ENCODE results near the gene COCH.

Gene COCH

DNA sequence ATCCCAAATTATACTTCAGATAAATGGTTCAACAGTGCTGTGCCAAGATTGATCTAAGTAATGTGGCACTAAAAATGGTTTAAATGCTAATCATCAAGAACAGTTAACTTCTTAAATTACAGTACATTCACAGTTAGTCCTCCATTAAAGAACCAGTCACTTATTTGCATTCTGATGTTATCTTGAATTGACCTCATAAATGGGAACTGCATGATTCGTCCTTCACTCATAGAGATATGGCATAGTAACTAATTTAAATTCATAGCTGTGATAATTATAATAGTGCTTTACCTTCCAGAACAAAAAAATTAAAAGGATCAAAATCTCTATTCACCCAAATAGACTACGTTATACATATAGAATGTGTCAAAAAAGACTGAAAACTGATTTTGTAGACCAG is 61.1 kb downstream of the COCH start:
- Histone ChIP-seq H3K4me3 (ENCODE audit: low read depth, low read length, poor library complexity, severe bottlenecking) (no peak overlapping the region), H4K20me1 (ENCODE audit: insufficient read depth, low read length) (no peaks in the 10 kb centered on the region), H3K4me1 (ENCODE audit: insufficient read depth, low read length, severe bottlenecking) (no peaks in the 10 kb centered on the region), H3K9ac (ENCODE audit: low read length) (no peak overlapping the region), H3K79me2 (ENCODE audit: insufficient read depth, low read length) (no peaks in the 10 kb centered on the region), H3K9me2 (ENCODE audit: low read depth, low read length) (no peaks in the 10 kb centered on the region), H3K9me3 (ENCODE audit: low read length) (no peaks in the 10 kb centered on the region), H3K27me3 (ENCODE audit: insufficient read depth, low read length) (no peaks in the 10 kb centered on the region), H3K4me2 (ENCODE audit: low read length) (no peak overlapping the region), H3K27ac (ENCODE audit: low read depth, low read length, poor library complexity, severe bottlenecking) (no peak overlapping the region), H3K36me3 (ENCODE audit: insufficient read depth, low read length) (peaks cover 75% of the 10 kb centered on the region), H3F3A (ENCODE audit: insufficient read depth, low read length) (no peaks in the 10 kb centered on the region), H2AFZ (ENCODE audit: low read length) (no peak overlapping the region)
- TF ChIP-seq CTCF (IDR thresholded peaks at IDR 0.05; ENCODE audit: low read length) (no peak), EZH2 (IDR thresholded peaks at IDR 0.05; ENCODE audit: borderline replicate concordance, low read length) (no peak)

GRCh38 chr14:30938617-30939016 is 64.3 kb downstream of the COCH start:
- no peaks in the 10 kb centered on the region for H3K4me1 ChIP-seq (ENCODE audit: insufficient read depth, low read length, severe bottlenecking)
- H3K4me2 ChIP-seq (ENCODE audit: low read length): no peak overlapping the region
- no peak overlapping the region for H2AFZ ChIP-seq (ENCODE audit: low read length)
- H3K9ac ChIP-seq (ENCODE audit: low read length): no peak overlapping the region
- no peaks in the 10 kb centered on the region for H3F3A ChIP-seq (ENCODE audit: insufficient read depth, low read length)
- no peaks in the 10 kb centered on the region for H3K79me2 ChIP-seq (ENCODE audit: insufficient read depth, low read length)
- H3K9me2 ChIP-seq (ENCODE audit: low read depth, low read length): no peaks in the 10 kb centered on the region
- no peak for TF ChIP-seq CTCF (IDR thresholded peaks at IDR 0.05; ENCODE audit: low read length)
- TF ChIP-seq EZH2 (IDR thresholded peaks at IDR 0.05; ENCODE audit: borderline replicate concordance, low read length): no peak
- peaks cover 71% of the 10 kb centered on the region for H3K36me3 ChIP-seq (ENCODE audit: insufficient read depth, low read length)
- H3K4me3 ChIP-seq (ENCODE audit: low read depth, low read length, poor library complexity, severe bottlenecking): no peak overlapping the region
- no peaks in the 10 kb centered on the region for H3K27me3 ChIP-seq (ENCODE audit: insufficient read depth, low read length)
- H3K9me3 ChIP-seq (ENCODE audit: low read length): no peaks in the 10 kb centered on the region
- H3K27ac ChIP-seq (ENCODE audit: low read depth, low read length, poor library complexity, severe bottlenecking): no peak overlapping the region
- H4K20me1 ChIP-seq (ENCODE audit: insufficient read depth, low read length): no peaks in the 10 kb centered on the region

Measured in OCI-LY1 (cell line).